ENCODE results near the gene MYO7B.

DNA sequence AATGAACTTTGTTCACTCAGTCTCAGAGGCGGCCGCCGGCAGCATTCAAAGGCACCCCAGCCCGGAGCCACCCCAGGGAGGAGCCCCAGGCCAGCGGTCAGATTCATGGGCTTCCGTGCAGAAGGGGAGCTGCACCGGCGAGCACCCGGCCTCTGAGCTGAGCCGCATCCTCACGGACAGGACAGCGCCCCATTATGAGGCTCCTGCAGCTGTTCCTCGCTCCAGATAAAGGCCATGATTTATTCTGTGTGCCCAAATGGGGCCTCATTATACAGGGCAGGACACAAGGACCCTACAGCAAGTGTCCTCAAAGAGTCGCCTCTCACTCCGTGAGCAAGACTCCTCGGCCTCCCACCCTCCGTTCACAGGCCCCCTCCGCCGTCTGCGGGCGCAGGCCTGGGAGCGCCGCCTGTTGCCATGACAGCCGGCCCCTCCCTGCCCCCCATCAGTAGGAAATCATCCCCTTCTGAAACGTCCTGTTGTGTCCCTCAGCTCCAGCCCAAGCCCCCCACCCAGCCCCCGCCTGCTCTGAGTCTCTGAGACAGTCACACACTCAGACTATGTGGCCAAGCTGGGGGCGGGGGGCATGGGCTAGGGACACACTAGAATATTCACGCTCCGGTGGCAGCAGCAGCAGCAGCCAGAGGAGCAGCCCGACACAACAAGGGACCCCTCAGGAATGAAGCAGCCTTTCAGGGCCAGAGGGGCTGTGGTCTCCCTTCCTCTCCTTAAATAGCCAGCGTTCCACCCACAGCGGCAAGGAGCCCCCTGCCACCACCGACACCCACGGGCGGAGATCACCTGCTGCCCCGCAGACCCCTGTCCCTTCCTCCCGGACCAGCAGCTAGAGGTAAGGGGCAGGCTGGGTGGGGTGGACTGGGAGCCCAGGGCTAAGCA, 110.2 kb downstream of the MYO7B start, which contains the start of gene GPR17:
- TF ChIP-seq, protein P1, sequence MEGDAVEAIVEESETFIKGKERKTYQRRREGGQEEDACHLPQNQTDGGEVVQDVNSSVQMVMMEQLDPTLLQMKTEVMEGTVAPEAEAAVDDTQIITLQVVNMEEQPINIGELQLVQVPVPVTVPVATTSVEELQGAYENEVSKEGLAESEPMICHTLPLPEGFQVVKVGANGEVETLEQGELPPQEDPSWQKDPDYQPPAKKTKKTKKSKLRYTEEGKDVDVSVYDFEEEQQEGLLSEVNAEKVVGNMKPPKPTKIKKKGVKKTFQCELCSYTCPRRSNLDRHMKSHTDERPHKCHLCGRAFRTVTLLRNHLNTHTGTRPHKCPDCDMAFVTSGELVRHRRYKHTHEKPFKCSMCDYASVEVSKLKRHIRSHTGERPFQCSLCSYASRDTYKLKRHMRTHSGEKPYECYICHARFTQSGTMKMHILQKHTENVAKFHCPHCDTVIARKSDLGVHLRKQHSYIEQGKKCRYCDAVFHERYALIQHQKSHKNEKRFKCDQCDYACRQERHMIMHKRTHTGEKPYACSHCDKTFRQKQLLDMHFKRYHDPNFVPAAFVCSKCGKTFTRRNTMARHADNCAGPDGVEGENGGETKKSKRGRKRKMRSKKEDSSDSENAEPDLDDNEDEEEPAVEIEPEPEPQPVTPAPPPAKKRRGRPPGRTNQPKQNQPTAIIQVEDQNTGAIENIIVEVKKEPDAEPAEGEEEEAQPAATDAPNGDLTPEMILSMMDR (IDR thresholded peaks at IDR 0.05; ENCODE audit: poor library complexity), result no peak
- no peak for TF ChIP-seq EZH2phosphoT487 (IDR thresholded peaks at IDR 0.05; ENCODE audit: low read depth, severe bottlenecking, unreplicated experiment)

Measured in hepatocyte (in vitro differentiated cells).